HG02623 (cell line): Measurements from ENCODE around the gene SUSD6.

ENCODE experiments used
- ATAC-seq: cut with Tn5 transposase; IDR thresholded peaks from one replicate; pipeline ENCODE4 v1.9.1; 2021; ENCODE audit warnings: moderate library complexity; ENCODE audit not compliant: unreplicated experiment

SUSD6 gene

DNA sequence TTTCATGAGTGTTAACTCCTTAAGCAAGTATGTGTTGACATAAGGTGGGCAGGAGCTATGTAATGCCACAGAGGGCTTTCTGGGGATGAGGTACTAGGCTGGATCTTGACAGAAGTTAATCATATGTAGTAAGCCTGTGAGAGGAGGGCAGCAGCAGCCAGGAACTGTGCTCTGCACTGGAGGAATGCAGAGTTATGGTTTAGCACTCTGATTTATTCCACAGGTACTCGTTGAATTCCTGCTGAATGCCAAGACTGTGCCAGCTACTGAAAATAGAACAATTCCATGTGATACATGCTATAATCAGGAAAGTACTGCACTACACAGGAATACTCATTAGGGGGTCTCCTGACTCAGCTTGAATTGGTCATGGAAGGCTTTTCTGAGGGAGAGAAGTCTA is 58.7 kb downstream of the SUSD6 start:
- no peak for ATAC-seq

DNA sequence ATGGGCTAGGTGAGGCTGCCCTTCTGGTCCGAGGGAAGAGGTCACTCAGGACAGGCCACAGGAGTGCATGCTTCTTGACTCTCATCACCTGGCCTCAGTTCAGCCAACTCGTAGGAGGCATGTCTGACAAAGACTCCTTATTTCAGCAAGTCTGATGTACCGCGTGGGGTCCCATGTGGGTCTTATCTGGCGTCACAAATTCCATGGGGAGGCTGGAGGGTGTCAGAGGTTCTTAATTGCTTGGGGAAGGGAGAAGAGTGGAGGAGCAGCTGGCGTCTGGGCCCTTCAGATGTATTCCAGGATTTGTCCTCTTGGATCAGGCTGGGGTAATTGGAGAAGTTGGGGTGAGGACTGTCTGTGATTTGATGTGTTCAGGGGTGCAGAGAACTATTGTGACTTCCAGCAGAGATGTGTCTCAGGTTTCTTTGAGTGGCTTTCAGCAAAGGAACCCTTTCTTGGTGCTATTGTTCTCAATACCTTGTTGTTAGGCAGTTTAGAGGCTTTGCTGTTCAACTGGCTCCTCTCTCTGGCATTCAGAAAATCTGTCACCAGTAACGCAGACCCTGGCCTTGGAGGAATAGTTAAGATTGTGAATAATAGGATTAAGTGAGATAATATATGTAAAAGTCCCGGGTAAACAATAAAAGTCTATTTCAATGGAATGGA is 60.1 kb downstream of the SUSD6 start:
- no peak for ATAC-seq

DNA sequence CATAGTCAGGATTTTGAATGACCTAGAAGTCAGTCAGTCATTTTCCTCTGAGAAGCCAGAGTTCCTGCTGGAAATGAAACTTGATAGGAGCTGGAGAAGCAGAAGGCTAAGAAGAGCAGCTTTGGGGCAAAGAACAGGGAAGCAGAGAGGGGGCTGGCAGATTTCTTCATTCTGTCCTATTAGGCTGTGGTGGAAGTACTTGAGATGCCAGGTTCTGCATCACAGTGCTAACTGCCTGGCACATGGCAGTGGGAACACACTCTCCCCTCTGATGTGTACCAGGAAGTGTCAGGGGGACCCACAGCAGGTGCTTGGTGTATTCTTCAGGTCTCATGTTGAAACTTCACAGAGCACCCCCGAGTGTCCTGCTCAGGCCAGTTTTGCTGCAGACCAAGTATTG is 61.0 kb downstream of the SUSD6 start:
- ATAC-seq = no peak

DNA sequence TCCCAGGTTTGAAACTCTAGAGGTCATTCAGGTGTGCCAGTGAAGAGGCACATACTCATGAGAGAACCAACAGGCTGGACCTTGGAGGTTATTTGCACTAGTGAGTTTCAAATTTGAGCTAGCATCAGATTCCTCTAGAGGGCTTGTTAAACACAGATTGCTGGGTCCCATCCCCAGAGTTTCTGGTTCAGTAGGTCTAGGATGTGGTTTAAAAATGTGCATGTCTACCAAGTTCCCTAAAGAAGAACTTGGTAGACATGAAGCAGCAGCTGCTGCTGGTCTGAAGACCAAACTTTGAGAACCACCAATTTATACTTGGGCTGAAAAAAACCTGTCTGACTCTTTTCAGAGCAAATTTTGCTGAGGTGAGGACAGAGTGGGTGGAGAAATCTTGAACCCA is 61.7 kb downstream of the SUSD6 start:
- ATAC-seq = peak; percentile 33

DNA sequence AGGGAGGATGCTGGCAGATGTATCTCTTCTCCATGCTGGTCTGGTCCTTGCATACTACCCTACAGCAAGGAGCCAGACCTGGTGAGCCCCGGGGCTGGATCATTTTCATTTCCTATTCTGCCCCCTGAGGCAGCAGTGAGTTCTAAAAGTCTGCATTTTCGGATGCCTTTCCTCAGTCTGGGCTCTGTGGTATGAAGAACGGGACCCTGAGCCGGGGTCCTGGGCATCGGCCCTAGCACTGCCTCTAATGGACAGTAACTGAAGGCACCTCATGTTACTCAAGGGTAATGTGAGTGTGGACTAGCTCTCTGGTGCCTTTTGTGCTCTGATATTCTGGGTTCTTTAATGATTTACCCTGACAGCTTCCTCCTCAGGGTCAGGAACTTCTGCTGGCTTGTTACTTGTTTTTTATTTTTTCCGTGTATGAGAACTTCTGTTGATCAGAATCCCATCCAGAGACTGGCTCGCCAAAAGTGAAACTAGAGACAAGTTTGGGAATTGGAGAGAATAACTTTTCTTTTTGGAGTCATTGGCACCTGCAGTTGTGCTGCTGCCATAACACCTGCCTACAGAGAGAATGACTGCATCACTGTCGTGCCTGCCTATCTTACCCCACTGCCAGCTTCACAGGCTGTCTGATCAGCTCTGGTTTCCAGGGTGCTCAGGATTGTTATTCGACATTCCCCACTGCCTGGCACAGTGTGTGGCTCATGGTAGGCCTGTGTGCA is 62.3 kb downstream of the SUSD6 start:
- peak; percentile 22 for ATAC-seq

DNA sequence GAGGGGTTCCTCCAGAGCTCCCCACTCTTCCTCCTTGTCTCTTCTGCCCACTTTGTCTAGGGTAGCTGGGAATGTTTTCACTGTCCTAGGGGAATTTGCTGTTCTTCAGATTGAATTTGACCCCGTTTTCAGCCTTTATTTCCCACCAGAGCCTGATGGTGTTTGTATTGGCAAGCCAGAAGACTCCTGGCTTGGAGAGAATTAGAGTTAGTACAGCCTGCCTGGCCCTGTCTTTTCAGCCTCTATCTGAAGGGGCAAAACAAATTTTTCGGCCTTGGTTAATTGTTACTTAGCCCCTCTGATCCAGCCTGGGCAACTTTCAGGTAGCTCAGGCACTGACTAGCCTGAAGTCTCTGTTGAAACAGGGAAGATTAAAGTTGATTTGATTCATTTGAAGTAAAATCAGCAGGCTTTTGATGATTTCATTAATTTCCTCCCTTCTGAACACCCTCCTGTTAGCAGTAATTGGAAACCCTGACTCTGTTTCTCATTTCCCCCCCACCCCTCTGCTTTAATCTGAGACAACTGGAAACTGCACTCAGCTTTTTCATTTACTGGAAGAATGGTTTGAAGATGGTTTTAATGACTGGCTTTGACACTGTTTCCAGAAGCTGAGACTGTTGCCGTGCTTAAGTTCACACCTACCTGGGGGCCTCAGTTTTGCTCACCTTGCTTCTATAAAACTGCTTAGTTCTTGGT is 63.3 kb downstream of the SUSD6 start:
- no peak for ATAC-seq

DNA sequence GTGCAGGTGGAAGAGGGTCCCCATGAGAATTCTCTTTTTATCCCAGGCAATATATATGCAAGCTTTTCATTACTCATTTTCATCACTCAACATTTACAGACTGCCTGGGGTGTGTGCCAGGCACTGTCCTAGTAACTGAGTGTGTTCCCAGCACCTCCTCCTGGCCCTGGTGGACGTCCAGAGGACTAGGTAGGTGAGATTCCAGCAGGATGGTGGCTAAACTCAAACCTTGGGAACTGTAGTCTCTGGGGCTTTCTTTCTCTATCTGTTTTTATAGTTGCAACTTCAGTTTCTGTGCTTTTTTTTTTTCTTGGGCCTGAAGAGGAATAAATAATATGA is 63.8 kb downstream of the SUSD6 start:
- no peak for ATAC-seq

DNA sequence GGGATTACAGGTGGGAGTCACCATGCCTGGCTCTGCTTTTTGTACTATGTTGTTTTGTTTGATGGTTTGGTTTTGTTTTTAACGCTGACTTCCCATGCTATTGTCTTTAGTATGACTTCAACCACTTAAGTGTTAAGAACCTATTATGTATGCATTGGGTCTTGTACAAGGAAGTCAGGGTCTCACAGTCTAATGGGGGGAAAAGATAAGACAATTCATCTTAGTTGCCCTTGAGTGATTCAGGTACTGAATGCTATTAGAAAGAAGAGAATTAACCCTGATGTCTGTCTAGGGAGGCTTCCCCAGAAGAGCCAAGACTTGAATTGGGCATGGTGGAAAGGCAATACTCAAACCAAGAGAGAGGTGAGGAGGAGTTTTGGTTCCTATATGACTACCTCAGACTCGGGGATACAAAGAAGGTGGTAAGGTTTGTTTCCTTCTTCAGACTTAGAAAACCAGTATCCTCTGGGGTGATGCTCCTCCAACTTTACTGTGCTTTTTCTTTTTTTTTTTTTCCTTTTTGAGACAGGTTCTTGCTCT is 64.6 kb downstream of the SUSD6 start:
- peak; percentile 69 for ATAC-seq

DNA sequence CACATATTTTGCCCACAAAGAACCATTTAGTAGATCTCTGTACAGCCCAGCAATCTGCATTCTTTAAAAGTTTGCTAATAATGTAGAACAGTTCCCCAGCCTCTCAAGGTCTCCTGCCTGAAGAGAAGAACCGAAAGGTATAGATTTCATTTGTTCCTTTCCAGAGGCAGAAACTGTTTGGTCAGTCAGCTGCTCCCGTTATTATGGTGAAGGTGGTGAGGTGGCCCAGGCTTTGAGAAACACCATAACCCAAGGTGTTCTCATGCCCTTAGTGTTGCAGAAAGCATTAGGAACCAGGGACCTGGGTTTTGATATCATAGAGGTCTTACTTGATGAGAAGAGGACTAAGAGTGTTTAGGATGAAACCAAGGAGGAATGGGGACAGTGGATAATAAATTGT is 65.3 kb downstream of the SUSD6 start:
- ATAC-seq = no peak

DNA sequence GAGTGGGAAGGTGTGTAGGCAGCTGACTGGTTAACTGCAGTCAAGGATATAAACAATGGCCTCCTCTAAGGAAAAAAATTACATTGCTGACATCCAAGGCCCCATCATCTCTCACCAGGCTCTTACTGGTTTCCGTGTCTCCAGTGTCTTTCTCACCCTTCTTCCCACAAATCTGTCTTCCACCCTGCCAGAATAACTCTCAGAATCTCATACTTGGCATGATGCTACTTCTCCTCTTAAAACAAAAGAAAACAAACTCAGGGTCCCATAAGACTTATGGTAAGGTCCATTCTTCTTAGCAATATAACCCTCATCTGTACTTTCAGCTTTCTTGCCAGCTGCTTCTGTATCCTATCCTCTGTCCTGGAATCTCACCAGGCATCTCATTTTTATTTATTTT is 68.9 kb downstream of the SUSD6 start:
- ATAC-seq = no peak

DNA sequence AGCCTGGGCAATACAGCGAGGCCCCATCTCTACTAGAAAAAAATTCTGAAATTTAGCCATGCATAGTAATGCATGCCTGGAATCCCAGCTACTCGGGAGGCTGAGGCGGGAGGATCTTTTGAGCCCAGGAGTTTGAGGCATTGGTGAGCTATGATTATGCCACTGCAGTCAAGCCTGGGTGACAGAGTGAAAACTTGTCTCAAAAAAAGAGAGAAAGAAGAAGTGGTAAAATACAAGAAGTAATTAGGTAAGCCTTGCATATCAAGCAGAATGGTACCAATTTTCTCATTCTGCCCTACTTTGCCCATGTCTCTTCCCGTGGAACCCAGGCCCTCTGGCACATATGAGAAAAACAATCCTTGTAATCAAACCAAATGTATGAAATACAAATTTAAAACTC is 70.7 kb downstream of the SUSD6 start:
- no peak for ATAC-seq

DNA sequence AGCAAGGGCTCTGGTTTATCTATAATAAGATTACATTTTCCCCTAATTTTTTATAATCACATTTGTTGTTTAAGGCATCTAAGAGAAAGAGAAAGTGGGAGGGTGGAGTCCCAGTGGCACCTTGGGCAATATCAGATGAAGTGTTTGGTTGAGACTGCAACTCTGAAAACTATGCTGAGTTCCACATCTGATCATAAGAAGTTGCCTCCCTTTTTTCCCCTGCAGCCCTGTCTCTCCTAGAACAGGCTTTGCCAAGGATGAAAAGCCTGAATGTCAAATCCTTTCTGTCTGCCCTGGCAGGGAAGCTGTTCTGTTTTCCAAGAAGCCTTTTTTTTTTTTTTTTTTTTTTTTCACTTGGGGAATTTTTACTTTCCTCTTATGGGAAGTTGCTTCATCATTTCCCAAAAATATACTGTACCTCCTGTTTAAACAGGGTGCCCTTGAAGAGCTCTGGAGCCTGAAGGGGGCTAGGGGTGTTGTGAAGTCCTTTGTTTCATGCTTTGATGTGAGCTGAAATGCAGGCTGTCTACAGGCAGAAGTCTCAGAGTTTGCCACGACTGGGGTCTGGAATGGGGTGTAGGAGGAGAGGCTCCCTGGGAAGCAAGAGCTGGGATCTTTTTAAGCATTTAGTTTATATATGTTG is 71.3 kb downstream of the SUSD6 start:
- ATAC-seq = no peak

DNA sequence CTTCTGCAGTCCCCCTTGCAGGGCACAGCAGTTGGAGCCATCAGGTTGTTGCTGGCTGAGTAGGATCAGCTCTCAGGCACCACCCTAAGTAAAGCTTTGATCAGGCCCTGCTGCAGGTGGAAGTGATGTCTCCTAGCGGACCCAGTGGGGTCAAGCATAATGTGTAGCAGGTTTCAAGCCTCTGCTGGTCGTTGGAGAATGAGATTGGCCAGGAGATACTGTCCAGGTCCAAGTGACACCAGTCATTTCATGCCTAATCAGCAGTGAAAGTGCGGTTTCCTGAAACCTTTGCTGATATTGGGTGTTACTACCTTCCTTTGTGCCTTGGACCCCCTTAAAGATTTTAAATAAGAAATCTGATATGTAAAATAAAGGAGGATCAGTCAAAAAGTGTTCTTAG is 72.6 kb downstream of the SUSD6 start:
- ATAC-seq = no peak

DNA sequence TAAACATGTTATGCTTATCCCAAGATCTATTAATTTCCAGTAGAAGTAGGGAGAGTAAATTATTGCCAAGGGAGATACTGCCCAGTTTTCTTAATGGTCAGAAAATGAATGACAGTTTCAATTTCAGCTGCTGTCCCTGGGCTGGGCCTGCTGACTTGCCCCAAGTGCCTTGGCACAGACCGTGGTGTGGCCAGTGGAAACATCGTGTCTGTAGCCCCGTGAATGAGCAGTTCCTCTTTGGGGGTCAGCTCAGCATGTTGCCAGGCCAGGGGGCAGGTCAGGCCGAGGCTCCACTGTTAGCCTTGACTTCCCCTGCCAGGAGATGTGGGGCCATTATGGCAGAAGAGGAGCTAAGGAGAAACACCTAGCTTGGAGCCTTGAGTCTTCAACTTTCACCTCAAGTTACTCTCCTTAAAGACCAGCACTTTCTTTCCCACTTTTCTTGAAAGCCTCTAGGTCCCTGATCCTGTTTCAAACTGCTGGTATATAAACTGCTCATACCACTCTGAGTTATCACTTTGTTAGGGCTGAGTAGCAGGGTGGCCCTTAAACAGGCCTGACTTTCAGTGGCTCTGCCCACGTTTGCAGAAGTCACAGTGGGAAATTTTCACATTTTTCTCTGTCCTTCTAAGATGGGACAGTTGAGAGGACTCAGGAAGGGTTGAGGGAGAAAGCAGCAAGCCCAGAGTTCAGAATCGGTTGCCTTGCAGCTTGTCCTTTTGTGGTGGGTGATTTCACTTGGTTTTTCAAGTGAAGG is 73.2 kb downstream of the SUSD6 start:
- ATAC-seq = no peak

DNA sequence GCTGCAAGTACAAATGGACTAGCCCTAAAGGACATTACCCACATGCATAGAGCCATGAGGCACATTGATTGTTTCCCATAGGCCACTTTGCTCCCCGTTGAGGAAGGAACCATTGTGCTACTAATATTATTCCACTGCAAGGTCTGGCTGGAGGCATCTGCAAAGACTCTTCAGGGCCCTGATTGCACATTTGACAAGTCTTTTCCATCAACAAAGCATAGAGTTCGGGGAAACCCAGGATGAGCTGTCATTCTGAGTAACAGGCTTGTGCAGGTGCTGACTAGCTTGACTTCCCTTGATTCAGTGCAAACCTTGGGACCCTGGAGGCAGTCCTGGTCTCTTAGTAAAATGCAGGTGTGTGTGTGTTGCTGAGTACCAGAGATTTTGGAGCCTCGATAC is 73.8 kb downstream of the SUSD6 start:
- ATAC-seq = no peak

DNA sequence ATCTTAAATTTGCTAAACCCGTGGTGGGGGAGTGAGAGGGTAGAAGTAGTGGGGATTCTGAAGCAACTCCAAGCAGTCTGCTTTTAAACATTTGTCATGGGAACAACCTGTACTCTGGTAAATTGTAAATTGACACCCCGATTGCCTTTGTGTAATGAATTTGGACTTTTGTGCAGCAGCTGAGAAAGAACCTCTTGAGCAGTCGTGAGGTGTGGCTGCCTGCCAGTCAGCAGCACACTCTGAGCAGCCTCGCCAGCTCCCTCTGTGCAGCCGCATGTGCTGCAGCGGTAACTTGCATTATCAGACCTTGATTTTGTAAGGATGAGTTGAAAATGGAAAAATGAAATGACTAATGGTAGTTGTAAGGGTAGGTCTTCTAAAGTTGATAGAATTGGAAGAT is 74.3 kb downstream of the SUSD6 start:
- no peak for ATAC-seq

DNA sequence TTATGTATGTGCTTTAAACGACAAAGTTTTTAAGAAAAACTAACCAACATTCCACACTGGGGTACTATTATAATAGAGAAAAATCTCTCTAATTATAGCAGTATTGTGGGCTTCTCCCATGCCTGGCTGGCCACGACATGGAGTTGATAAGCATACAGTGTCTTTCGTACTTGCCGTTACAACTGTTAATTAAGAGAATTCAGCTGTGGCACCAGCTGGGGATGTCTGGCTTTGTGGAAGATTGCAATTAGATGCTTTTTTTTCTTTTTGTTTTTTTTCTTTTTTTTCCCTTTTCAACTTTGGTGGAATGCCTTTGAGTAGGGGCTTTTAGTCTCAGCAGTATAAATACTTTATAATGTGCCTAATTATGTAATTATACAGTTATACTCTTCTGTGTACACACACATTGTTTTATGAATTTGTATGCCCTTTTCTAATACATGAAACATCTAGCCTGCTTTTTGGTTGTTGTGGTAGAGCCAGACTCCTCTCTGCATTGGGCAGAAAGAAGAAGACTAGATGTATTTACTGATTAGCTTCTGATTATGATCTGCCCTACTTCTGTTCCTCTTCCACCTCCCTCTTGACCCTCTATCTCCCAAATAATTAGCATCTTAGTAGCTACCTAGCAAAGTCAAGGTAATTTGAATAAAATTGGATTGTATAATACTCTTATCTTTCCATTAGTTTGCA is 76.4 kb downstream of the SUSD6 start:
- ATAC-seq = no peak

DNA sequence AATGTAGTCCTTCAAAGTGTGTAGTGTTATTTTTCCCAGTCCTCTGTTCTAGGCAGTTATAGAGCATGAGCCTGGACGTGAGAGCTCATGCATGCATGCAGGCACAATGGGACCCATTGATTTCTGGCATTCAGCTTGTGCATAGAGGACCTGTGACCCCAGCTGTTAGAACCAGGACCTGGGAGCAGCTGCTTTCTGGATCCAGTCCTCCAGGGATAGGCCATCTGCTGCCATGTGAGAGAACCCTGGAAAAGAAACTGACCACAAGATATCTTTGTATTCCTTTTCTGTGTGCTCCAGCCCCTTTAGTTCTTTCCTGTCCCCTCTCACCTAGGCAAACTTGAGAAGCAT is 76.9 kb downstream of the SUSD6 start:
- ATAC-seq = no peak

DNA sequence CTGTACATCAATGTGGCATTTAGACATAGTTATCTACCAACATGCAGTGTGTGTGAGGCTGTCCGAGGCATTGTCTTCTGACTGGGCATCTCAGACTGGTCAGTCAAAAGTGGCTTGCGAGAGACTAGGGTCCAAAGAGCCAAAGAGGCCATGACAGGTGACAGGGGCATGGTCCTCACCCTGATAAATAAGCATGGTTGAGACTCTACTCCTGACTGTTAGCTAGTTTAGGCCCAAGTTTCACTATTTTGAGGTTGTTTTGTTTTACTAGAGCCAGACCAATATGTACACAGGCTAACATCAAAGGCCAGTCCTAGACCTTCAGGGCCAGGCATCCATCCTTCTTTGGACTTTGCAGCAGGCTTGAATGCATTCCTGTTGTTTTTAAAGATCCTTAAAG is 78.6 kb downstream of the SUSD6 start:
- ATAC-seq = no peak

DNA sequence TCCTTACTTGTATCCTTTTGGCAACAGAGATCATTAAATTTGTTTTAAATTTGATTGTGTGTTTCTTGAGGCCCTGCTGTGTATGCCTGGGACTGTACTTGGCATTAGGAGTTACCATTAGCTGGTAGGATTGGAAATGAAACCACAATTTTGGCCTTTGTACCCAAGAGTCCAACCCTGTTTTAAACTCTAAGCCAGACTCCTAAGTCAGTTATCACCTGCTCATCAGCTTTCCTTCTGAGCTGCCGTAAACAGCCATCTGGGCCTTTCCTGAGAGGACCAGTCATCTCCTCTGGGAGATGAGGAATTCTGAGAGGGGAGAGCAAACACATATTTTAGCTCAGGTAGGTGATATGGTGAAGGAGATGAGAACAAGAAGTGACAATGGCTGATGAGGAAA is 81.2 kb downstream of the SUSD6 start:
- no peak for ATAC-seq
